Retinal pigment epithelial cell (primary cell): ENCODE data around the gene PCID2.

Experiments
- DNase-seq: peaks from one replicate; pipeline ENCODE4 v3.0.0-alpha.2; 2010; ENCODE audit warnings: low read depth
- H3K4me3 ChIP-seq: 2 replicates; pipeline ENCODE4 v1.5.1; 2011; ENCODE audit warnings: mild to moderate bottlenecking, low read length, control low read depth, moderate library complexity
- TF ChIP-seq, protein P1 (sequence below): conservative IDR thresholded peaks from 2 replicates; pipeline ENCODE4 v1.5.1; 2011; ENCODE audit warnings: low read depth, low read length, control low read depth, inconsistent platforms

Gene PCID2

DNA sequence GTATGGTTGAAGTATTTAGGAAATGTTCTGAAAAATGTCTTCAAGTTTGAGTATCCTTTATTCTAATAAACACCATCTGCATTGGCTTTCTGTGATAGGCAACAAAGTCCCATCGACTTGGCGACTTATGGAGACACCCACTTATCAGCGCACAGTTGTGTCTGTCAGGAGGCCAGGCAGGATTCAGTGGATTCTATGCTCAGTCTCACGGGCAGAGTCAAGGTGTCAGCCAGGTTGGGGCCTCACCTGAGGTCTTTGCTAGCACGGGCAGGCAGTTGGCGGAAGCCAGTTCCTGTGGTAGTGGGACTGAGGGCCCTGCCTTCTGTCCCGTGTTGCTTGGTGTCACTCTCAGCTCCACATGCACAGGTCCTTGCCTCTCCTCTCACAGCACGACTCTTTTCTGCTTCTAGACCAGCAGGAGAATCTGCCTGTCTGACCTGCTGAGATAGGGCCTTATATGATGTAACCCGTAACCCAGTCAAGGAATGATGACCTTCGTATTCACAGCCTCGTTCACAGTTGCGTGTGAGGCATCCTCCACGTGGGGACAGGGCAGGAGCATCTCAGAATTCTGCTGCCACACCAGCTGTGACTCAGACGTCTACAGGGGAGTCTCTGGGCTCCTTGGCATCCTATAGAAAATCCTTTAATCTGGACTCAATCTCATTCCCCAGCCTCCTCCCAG, 10.9 kb upstream of the PCID2 start:
- TF ChIP-seq, protein P1, sequence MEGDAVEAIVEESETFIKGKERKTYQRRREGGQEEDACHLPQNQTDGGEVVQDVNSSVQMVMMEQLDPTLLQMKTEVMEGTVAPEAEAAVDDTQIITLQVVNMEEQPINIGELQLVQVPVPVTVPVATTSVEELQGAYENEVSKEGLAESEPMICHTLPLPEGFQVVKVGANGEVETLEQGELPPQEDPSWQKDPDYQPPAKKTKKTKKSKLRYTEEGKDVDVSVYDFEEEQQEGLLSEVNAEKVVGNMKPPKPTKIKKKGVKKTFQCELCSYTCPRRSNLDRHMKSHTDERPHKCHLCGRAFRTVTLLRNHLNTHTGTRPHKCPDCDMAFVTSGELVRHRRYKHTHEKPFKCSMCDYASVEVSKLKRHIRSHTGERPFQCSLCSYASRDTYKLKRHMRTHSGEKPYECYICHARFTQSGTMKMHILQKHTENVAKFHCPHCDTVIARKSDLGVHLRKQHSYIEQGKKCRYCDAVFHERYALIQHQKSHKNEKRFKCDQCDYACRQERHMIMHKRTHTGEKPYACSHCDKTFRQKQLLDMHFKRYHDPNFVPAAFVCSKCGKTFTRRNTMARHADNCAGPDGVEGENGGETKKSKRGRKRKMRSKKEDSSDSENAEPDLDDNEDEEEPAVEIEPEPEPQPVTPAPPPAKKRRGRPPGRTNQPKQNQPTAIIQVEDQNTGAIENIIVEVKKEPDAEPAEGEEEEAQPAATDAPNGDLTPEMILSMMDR: no peak
- DNase-seq: no peak
- H3K4me3 ChIP-seq: no peak overlapping the region

DNA sequence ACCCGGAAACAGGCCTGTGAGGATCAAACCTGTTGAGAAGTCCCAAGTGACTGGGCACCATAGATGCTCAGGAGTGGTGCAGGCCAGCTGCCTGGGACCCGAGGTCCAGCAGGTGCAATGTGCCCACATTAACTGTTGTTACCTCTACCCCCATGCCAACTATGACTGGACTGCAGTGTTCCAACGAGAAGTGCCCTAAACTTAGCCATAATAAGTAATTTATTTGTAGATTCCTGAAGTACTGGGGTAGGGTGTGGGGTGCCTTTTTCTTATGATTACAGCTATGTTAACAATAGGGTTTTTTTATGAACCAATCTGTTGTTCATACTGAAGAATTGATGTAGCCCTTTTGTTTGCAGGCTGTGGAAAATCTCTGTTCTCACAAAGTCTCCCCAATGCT, 10.1 kb upstream of the PCID2 start:
- DNase-seq: no peak
- no peak overlapping the region for H3K4me3 ChIP-seq
- TF ChIP-seq, protein P1: no peak

DNA sequence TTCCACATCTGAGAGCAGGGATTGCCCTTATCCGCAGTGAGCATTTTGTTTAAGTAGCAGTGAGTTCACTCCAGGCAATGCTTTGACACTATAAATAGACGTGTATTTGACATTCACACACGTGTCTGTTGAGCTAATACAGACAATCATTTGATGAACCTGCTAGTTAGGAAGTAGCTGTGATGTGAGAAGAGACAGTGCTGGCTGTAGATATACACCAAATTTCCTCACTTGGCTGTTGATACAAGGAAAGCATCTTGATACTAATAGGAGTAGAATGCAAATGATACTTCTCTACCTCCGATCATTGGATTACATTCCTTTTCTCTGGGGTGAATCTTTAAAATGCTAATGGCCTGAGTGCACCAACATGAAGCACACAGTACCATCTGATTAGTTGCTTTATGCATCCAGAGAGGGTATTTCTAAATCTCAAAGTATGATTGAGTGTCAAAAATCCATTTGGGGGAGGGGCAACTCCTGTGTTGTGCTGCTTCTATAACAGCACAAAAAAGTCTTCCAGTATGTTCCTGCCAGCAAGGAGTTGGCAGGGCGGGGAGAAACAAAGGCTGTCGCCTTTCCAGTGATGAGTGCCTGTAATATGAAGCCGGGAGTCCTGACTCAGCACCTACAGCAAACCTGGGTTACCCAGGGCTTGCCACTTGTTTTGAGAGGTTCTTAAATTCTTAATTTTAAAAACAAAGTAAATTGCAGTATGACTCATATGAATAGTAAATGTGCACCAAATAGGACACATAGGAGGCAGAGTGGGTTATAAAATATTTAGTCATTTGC, 8.0 kb upstream of the PCID2 start:
- TF ChIP-seq, protein P1: no peak
- DNase-seq: peak; percentile 40
- no peak overlapping the region for H3K4me3 ChIP-seq

- no peak for DNase-seq
- H3K4me3 ChIP-seq: no peak overlapping the region
- TF ChIP-seq, protein P1: peak; percentile 7
Measured at GRCh38 chr13:113211774-113212173, 3.3 kb upstream of the PCID2 start.

- H3K4me3 ChIP-seq: peak overlapping the region; percentile 67
- no peak for DNase-seq
- TF ChIP-seq, protein P1: no peak
Measured at GRCh38 chr13:113210833-113211232, 2.4 kb upstream of the PCID2 start.

DNA sequence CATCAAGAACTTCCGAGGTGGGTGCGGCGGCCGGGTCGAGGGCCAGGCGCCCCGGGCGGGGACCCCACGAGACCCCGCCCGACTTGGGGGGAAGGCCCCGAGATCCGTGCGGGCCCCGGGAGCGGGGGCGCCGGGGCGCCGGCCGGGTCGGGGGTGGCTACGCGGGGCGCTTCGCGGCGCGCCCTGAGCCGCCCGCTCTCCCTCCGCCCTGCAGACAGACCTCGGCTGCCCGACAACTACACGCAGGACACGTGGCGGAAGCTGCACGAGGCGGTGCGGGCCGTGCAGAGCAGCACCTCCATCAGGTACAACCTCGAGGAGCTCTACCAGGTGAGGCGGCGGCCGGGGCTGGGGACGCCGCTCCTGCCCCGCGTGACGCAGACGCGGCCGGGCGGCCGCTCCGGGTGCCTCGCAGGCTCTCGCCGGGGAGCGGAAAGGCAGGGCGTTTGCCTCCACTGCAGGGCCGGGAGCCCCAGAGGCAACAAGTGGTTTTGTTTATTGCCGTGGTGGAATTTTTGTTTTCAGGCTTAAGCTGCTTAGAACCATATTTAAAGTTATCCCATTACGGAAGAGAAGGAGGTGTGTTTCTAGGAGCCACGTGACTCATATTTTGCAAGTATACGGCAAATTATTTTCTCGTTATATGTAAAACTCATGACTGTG, 1.4 kb upstream of the PCID2 start:
- H3K4me3 ChIP-seq: peak overlapping the region; percentile 67
- TF ChIP-seq, protein P1: no peak
- peak; percentile 46 for DNase-seq

GRCh38 chr13:113209336-113209758, 878 bp upstream of the PCID2 start, which contains the start of gene CUL4A:
CUL4A (plus strand) TSS chr13:113209613; CDS start chr13:113209628, 15 bp downstream.
- peak within 1 kb of the TSS; percentile 83 for H3K4me3 ChIP-seq
- TF ChIP-seq, protein P1: no peak
- no peak for DNase-seq
